ENCODE measurements around the gene HBD. TPM values are rescaled to one million over a fixed set of nuclear protein-coding genes. Genes with fewer than 3 reads are reported as not detected.

HBD gene
- total RNA-seq, 1 experiment from 2014 or later, result not detected

- no peak overlapping the region for H3K27ac Mint-ChIP-seq (ENCODE audit: unreplicated experiment)
- no peak for TF ChIP-seq CTCF (IDR thresholded peaks at IDR 0.05; ENCODE audit: insufficient read depth in 1 of 2, low read depth in 1 of 2, low read length in 1 of 2, severe bottlenecking in 1 of 2, unreplicated experiment in 1 of 2)
- H3K9me3 Mint-ChIP-seq (ENCODE audit: unreplicated experiment), result peaks cover 11% of the 10 kb centered on the region
- DNase-seq, result no peak
- H3K4me3 Mint-ChIP-seq (ENCODE audit: unreplicated experiment), result no peak overlapping the region
- ChIA-PET CTCF (no interaction called here), POLR2A (no interaction called here)
- H3K36me3 ChIP-seq (ENCODE audit: control insufficient read depth, insufficient read depth, low read length), result no peaks in the 10 kb centered on the region
- no TSS peak for BruUV-seq (replicated peaks)
- H3K4me1 ChIP-seq, result no peaks in the 10 kb centered on the region
- H3K27me3 ChIP-seq (replicated peaks; ENCODE audit: control insufficient read depth, insufficient read depth, low read length), result no peaks in the 10 kb centered on the region
- no peaks in the 10 kb centered on the region for H3K4me1 Mint-ChIP-seq (ENCODE audit: low read depth, unreplicated experiment)
- no peaks in the 10 kb centered on the region for H3K36me3 Mint-ChIP-seq (ENCODE audit: insufficient read depth, unreplicated experiment)
- intact Hi-C loops (cut with micrococcal nuclease; ENCODE audit: unreplicated experiment), result no loop called here
- no peaks in the 10 kb centered on the region for H3K9me3 ChIP-seq
- H3K4me3 ChIP-seq (ENCODE audit: low read depth, low read length), result no peak overlapping the region
- peaks cover 5% of the 10 kb centered on the region for H3K27me3 Mint-ChIP-seq (ENCODE audit: insufficient read depth, unreplicated experiment)
These were observed 38.2 kb downstream of the HBD start for GRCh38 chr11:5196067-5196466.

GRCh38 chr11:5192738-5193137, 41.5 kb downstream of the HBD start:
- no peak overlapping the region for H3K4me3 ChIP-seq (ENCODE audit: low read depth, low read length)
- no peak for TF ChIP-seq CTCF (IDR thresholded peaks at IDR 0.05; ENCODE audit: insufficient read depth in 1 of 2, low read depth in 1 of 2, low read length in 1 of 2, severe bottlenecking in 1 of 2, unreplicated experiment in 1 of 2)
- Mint-ChIP-seq H3K36me3 (ENCODE audit: insufficient read depth, unreplicated experiment) (no peaks in the 10 kb centered on the region), H3K9me3 (ENCODE audit: unreplicated experiment) (peaks cover 11% of the 10 kb centered on the region), H3K27me3 (ENCODE audit: insufficient read depth, unreplicated experiment) (no peaks in the 10 kb centered on the region), H3K27ac (ENCODE audit: unreplicated experiment) (no peak overlapping the region), H3K4me1 (ENCODE audit: low read depth, unreplicated experiment) (no peaks in the 10 kb centered on the region), H3K4me3 (ENCODE audit: unreplicated experiment) (no peak overlapping the region)
- no peak for DNase-seq
- intact Hi-C loops (cut with micrococcal nuclease; ENCODE audit: unreplicated experiment), result no loop called here
- H3K4me1 ChIP-seq, result no peaks in the 10 kb centered on the region
- BruUV-seq (replicated peaks), result no TSS peak
- ChIA-PET POLR2A (no interaction called here), CTCF (no interaction called here)
- no peaks in the 10 kb centered on the region for H3K9me3 ChIP-seq
- no peaks in the 10 kb centered on the region for H3K27me3 ChIP-seq (replicated peaks; ENCODE audit: control insufficient read depth, insufficient read depth, low read length)
- no peaks in the 10 kb centered on the region for H3K36me3 ChIP-seq (ENCODE audit: control insufficient read depth, insufficient read depth, low read length)

DNA sequence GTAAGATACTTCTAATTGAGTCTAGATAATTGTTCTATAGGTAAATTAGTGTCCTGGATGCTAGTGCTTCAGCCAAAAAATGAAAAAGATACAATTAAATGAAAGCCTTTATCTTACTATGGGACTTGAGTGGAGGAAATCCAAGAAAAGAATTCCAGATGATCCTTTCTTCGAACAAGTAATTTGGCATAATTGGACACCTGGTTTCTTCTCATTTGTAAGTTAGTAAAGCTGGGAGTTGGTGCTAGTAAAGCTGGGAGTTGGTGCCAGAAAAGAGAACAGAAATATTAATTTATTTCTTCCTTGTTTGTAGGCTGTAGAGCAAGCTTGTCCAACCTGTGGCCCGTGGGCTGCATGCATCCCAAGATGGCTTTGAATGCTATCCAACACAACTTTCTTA, 46.1 kb downstream of the HBD start:
- no peak for TF ChIP-seq CTCF (IDR thresholded peaks at IDR 0.05; ENCODE audit: insufficient read depth in 1 of 2, low read depth in 1 of 2, low read length in 1 of 2, severe bottlenecking in 1 of 2, unreplicated experiment in 1 of 2)
- CTCF ChIA-PET, result no interaction called here
- Histone ChIP-seq H3K4me1 (no peaks in the 10 kb centered on the region), H3K27me3 (replicated peaks; ENCODE audit: control insufficient read depth, insufficient read depth, low read length) (no peaks in the 10 kb centered on the region), H3K4me3 (ENCODE audit: low read depth, low read length) (no peak overlapping the region), H3K36me3 (ENCODE audit: control insufficient read depth, insufficient read depth, low read length) (no peaks in the 10 kb centered on the region), H3K9me3 (no peaks in the 10 kb centered on the region)
- Mint-ChIP-seq H3K4me1 (ENCODE audit: low read depth, unreplicated experiment) (no peaks in the 10 kb centered on the region), H3K27me3 (ENCODE audit: insufficient read depth, unreplicated experiment) (no peaks in the 10 kb centered on the region), H3K4me3 (ENCODE audit: unreplicated experiment) (no peak overlapping the region), H3K9me3 (ENCODE audit: unreplicated experiment) (peaks cover 6% of the 10 kb centered on the region), H3K36me3 (ENCODE audit: insufficient read depth, unreplicated experiment) (no peaks in the 10 kb centered on the region), H3K27ac (ENCODE audit: unreplicated experiment) (no peak overlapping the region)
- intact Hi-C loops (cut with micrococcal nuclease; ENCODE audit: unreplicated experiment), result no loop called here
- no TSS peak for BruUV-seq (replicated peaks)
- POLR2A ChIA-PET, result no interaction called here
- DNase-seq, result no peak

Other genes starting within 250 kb of the HBD start
- not detected in 2 replicates for gene OR51L1, start 239.6 kb downstream of the HBD start, total RNA-seq (2022)
- not detected in 2 replicates for gene OR52J3, start 188.0 kb downstream of the HBD start, total RNA-seq (2022)
- not detected in 2 replicates for gene OR52E2, start 174.9 kb downstream of the HBD start, total RNA-seq (2022)
- not detected in 2 replicates for gene OR52E1, start 164.9 kb downstream of the HBD start, total RNA-seq (2022)
- gene OR52A5, start 96.1 kb downstream of the HBD start, total RNA-seq (2022), result not detected in 2 replicates
- not detected in 2 replicates for gene OR52A1, start 79.7 kb downstream of the HBD start, total RNA-seq (2022)
- gene OR51V1, start 33.8 kb downstream of the HBD start, total RNA-seq (2022), result not detected in 2 replicates
- gene HBB, start 7.4 kb downstream of the HBD start, total RNA-seq (2022), result not detected in 2 replicates
- gene HBG1, start 15.4 kb upstream of the HBD start, total RNA-seq (2022), result not detected in 2 replicates
- gene HBG2, start 20.3 kb upstream of the HBD start, total RNA-seq (2022), result not detected in 2 replicates
- gene HBE1, start 35.5 kb upstream of the HBD start, total RNA-seq (2022), result not detected in 2 replicates
- gene OR51B4, start 67.5 kb upstream of the HBD start, total RNA-seq (2022), result not detected in 2 replicates
- not detected in 2 replicates for gene OR51B2, start 89.8 kb upstream of the HBD start, total RNA-seq (2022)
- gene OR51B5, start 109.0 kb upstream of the HBD start, total RNA-seq (2022), result not detected in 2 replicates
- gene OR51B6, start 117.0 kb upstream of the HBD start, total RNA-seq (2022), result not detected in 2 replicates
- not detected in 2 replicates for gene OR51M1, start 149.3 kb upstream of the HBD start, total RNA-seq (2022)
- gene OR51Q1, start 187.6 kb upstream of the HBD start, total RNA-seq (2022), result not detected in 2 replicates
- gene OR51I1, start 207.0 kb upstream of the HBD start, total RNA-seq (2022), result not detected in 2 replicates
- gene OR51I2, start 214.8 kb upstream of the HBD start, total RNA-seq (2022), result not detected in 2 replicates

Measured in Caco-2 (cell line).